ENCODE results near the gene RPA1.
A peak's percentile ranks its signal among the peaks of the same experiment; 100 is the strongest.

RPA1 gene

DNA sequence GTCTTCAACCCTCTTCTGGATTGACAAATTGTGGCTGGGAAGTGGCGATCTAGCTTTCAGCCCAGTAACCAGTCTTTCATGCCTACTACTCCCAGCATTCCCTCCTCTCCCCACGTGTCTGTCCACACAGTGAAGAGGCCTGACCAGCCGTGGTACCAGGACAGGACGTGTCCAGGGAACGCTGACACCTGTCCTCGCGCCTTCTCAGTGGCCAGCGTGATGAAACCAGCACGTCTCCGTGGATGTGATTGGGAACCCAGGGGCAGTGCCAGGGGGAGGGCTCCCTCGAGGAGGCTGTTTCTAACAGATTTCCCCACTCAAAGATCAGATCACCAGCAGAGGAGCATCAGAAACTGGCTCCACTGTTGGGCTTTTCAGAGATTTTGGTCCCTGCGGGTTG is 69.1 kb downstream of the RPA1 start:
- Histone ChIP-seq H3K4me3 (ENCODE audit: insufficient read depth, low read length, poor library complexity, severe bottlenecking) (no peak overlapping the region), H3K27ac (ENCODE audit: low read depth, low read length) (no peak overlapping the region), H3K4me2 (ENCODE audit: low read depth, low read length, poor library complexity, severe bottlenecking) (no peak overlapping the region), H3K9me3 (ENCODE audit: insufficient read depth, low read length) (no peaks in the 10 kb centered on the region), H3K79me2 (ENCODE audit: insufficient read depth, low read length) (no peaks in the 10 kb centered on the region), H3K9ac (ENCODE audit: low read length) (no peak overlapping the region), H2AFZ (ENCODE audit: low read depth, low read length, severe bottlenecking) (no peak overlapping the region), H4K20me1 (ENCODE audit: low read depth, low read length) (no peaks in the 10 kb centered on the region), H3F3A (ENCODE audit: insufficient read depth) (peaks cover 2% of the 10 kb centered on the region), H3K9me2 (replicated peaks; ENCODE audit: insufficient read depth, low read length) (no peaks in the 10 kb centered on the region), H3K27me3 (ENCODE audit: low read length) (no peaks in the 10 kb centered on the region), H3K36me3 (ENCODE audit: low read length) (peaks cover 14% of the 10 kb centered on the region; the same call in 1 of the 2 replicates)
- no peak for TF ChIP-seq EZH2phosphoT487 (conservative IDR thresholded peaks at IDR 0.05; ENCODE audit: low read length)
- TF ChIP-seq, protein P1, sequence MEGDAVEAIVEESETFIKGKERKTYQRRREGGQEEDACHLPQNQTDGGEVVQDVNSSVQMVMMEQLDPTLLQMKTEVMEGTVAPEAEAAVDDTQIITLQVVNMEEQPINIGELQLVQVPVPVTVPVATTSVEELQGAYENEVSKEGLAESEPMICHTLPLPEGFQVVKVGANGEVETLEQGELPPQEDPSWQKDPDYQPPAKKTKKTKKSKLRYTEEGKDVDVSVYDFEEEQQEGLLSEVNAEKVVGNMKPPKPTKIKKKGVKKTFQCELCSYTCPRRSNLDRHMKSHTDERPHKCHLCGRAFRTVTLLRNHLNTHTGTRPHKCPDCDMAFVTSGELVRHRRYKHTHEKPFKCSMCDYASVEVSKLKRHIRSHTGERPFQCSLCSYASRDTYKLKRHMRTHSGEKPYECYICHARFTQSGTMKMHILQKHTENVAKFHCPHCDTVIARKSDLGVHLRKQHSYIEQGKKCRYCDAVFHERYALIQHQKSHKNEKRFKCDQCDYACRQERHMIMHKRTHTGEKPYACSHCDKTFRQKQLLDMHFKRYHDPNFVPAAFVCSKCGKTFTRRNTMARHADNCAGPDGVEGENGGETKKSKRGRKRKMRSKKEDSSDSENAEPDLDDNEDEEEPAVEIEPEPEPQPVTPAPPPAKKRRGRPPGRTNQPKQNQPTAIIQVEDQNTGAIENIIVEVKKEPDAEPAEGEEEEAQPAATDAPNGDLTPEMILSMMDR (IDR thresholded peaks at IDR 0.05; ENCODE audit: insufficient read depth, low read length, poor library complexity, severe bottlenecking): no peak

DNA sequence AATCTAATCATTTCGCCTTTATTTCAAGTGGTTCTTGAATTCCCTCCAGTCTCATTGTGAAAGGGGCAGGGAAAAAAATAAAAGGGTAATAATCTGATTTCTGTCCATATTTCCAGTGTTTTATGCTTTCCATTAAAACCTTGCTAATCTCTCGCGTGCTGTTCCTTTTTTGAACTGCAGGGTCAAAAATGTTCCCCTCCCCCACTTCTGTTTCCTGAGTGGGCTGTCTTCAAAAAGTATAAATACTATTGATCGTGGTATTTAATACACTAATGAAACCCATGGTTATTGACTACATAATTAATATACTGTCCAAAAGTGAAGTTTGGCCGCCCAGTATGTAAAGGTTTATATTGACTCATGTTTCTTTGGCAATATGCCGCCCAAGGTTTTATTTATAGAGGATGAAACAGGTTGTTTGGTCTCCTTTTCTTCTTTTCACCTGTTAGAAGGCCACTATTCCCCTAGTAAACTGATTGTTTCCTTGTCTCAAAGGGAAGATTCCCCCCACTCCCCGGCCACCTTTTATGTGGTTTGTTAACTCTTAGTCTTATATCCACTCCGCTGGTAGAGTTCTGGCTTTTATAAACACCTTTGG is 69.7 kb downstream of the RPA1 start:
- Histone ChIP-seq H3F3A (ENCODE audit: insufficient read depth) (peaks cover 8% of the 10 kb centered on the region), H3K4me2 (ENCODE audit: low read depth, low read length, poor library complexity, severe bottlenecking) (no peak overlapping the region), H3K79me2 (ENCODE audit: insufficient read depth, low read length) (no peaks in the 10 kb centered on the region), H3K4me3 (ENCODE audit: insufficient read depth, low read length, poor library complexity, severe bottlenecking) (no peak overlapping the region), H4K20me1 (ENCODE audit: low read depth, low read length) (no peaks in the 10 kb centered on the region), H3K9me3 (ENCODE audit: insufficient read depth, low read length) (no peaks in the 10 kb centered on the region), H3K27me3 (ENCODE audit: low read length) (no peaks in the 10 kb centered on the region), H3K9ac (ENCODE audit: low read length) (no peak overlapping the region), H2AFZ (ENCODE audit: low read depth, low read length, severe bottlenecking) (no peak overlapping the region), H3K36me3 (ENCODE audit: low read length) (peaks cover 14% of the 10 kb centered on the region; the same call in 1 of the 2 replicates), H3K9me2 (replicated peaks; ENCODE audit: insufficient read depth, low read length) (no peaks in the 10 kb centered on the region), H3K27ac (ENCODE audit: low read depth, low read length) (no peak overlapping the region)
- TF ChIP-seq, protein P1 (IDR thresholded peaks at IDR 0.05; ENCODE audit: insufficient read depth, low read length, poor library complexity, severe bottlenecking): no peak
- no peak for TF ChIP-seq EZH2phosphoT487 (conservative IDR thresholded peaks at IDR 0.05; ENCODE audit: low read length)

DNA sequence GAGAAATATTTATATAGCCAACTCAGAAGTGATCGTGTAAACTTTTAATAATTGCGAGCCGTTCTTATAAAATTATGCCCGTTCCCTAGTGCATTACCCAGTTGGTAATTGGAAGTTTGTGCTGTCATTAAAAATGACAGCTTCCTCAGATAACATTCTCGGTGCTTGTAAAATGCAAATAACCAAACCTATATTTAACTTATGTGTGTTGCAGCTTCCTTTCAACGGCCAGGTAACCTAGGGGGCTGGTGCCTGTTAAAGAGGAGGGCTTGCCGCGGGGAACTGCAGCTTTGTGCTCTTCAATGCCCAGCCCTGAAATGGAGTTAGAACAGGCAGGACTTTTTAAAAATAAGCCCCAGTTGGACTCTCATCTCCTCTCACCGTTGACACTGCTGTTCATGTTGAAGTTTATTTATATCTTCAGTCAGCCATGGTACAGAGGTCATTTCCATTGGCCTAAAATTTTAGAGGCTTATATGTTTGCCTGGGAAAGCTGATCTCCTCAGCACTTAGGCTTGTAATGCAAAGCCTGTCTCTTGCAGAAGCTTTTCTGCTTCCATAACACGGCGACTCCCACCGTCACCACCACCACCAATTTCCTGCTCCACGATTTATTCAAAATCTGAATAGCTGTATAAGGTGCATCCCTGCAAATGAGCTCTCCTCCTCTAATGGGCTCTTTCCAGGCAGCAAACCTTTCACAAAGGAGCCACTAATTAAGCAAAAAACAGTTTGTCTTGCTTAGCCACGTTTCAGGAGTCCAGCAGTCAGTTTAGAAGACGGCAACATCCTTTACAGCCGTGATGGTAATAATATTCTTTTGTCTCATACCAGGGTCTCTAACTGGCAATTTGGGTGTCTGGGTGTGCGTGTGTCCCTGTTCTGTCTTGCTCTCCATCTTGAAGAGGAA is 74.7 kb downstream of the RPA1 start:
- H3K27ac ChIP-seq (ENCODE audit: low read depth, low read length): peak overlapping the region; percentile 75
- no peak for TF ChIP-seq EZH2phosphoT487 (conservative IDR thresholded peaks at IDR 0.05; ENCODE audit: low read length)
- TF ChIP-seq, protein P1 (IDR thresholded peaks at IDR 0.05; ENCODE audit: insufficient read depth, low read length, poor library complexity, severe bottlenecking): no peak
- peak overlapping the region; percentile 20; the same call in 1 of the 2 replicates for H3K9ac ChIP-seq (ENCODE audit: low read length)
- no peaks in the 10 kb centered on the region for H3K9me2 ChIP-seq (replicated peaks; ENCODE audit: insufficient read depth, low read length)
- peaks cover 8% of the 10 kb centered on the region for H3F3A ChIP-seq (ENCODE audit: insufficient read depth)
- H2AFZ ChIP-seq (ENCODE audit: low read depth, low read length, severe bottlenecking): peak overlapping the region; percentile 17
- no peaks in the 10 kb centered on the region for H3K27me3 ChIP-seq (ENCODE audit: low read length)
- H4K20me1 ChIP-seq (ENCODE audit: low read depth, low read length): no peaks in the 10 kb centered on the region
- no peaks in the 10 kb centered on the region for H3K79me2 ChIP-seq (ENCODE audit: insufficient read depth, low read length)
- H3K4me3 ChIP-seq (ENCODE audit: insufficient read depth, low read length, poor library complexity, severe bottlenecking): peak overlapping the region; percentile 40
- H3K36me3 ChIP-seq (ENCODE audit: low read length): 0 out of 2 replicates have a peak, but pooled peaks cover 3% of the 10 kb centered on the region
- peak overlapping the region; percentile 57 for H3K4me2 ChIP-seq (ENCODE audit: low read depth, low read length, poor library complexity, severe bottlenecking)
- no peaks in the 10 kb centered on the region for H3K9me3 ChIP-seq (ENCODE audit: insufficient read depth, low read length)

Measured in SU-DHL-6 (cell line).